C4-2B (cell line): ENCODE data around the gene SMOC2.
A peak's percentile ranks its signal among the peaks of the same experiment; 100 is the strongest.

Experiments
- H3K27ac ChIP-seq: fragments of 450-650 bp; 2 replicates; pipeline ENCODE4 v1.5.1; 2017
- ZFX ChIP-seq: fragments of 450-650 bp; IDR thresholded peaks from 2 replicates; pipeline ENCODE4 v1.6.1; 2017
- TF ChIP-seq, protein P1 (sequence below): fragments of 450-650 bp; conservative IDR thresholded peaks from 2 replicates; pipeline ENCODE4 v1.5.1; 2017; ENCODE audit warnings: mild to moderate bottlenecking

The SMOC2 gene, protein sequence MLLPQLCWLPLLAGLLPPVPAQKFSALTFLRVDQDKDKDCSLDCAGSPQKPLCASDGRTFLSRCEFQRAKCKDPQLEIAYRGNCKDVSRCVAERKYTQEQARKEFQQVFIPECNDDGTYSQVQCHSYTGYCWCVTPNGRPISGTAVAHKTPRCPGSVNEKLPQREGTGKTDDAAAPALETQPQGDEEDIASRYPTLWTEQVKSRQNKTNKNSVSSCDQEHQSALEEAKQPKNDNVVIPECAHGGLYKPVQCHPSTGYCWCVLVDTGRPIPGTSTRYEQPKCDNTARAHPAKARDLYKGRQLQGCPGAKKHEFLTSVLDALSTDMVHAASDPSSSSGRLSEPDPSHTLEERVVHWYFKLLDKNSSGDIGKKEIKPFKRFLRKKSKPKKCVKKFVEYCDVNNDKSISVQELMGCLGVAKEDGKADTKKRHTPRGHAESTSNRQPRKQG

DNA sequence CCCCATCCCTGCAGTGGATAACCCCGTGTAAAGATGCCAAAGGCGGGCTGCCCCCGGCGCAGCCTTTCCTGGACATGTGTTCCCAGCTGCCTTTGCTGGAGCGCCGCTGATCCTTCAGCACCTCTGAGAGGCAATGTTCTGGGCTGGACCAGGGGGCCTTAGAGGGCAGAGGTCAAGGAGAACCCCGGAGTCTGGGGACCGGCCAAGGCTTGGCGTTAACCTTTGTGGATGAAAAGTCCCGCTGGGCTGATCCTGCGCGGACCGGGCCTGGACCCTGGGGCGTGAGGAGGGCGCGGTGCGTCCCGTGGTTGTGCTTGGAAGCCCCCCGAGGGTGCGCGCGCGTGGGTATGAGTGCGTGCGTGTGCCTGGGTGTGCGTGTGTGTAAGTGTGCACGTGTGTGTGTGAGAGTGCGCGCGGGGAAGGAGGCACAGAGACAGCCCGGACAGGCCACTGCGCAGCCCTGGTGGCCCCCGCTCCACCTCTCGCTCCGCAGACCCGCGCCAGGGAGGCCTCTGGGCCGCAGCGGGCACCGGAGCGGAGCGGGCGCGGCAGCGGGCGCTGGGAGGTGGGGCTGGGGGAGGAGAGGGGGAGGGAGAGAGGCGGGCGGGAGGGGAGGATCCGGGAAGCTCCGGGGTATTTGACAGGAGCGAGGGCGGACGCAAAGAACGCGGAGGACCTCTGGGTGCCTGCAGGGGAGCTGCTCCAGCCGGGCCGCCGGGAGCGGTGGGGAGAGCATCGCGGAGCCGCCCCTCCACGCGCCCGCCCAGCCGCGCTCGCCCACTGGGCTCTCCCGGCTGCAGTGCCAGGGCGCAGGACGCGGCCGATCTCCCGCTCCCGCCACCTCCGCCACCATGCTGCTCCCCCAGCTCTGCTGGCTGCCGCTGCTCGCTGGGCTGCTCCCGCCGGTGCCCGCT, at the start of gene SMOC2:
Gene SMOC2, plus strand, starts transcription at position 665 of the 914 bp plus-strand sequence. Its CDS starts 187 bp downstream, at position 852.
- H3K27ac ChIP-seq = peak within 1 kb of the TSS; percentile 39
- TF ChIP-seq, protein P1, sequence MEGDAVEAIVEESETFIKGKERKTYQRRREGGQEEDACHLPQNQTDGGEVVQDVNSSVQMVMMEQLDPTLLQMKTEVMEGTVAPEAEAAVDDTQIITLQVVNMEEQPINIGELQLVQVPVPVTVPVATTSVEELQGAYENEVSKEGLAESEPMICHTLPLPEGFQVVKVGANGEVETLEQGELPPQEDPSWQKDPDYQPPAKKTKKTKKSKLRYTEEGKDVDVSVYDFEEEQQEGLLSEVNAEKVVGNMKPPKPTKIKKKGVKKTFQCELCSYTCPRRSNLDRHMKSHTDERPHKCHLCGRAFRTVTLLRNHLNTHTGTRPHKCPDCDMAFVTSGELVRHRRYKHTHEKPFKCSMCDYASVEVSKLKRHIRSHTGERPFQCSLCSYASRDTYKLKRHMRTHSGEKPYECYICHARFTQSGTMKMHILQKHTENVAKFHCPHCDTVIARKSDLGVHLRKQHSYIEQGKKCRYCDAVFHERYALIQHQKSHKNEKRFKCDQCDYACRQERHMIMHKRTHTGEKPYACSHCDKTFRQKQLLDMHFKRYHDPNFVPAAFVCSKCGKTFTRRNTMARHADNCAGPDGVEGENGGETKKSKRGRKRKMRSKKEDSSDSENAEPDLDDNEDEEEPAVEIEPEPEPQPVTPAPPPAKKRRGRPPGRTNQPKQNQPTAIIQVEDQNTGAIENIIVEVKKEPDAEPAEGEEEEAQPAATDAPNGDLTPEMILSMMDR = no peak

DNA sequence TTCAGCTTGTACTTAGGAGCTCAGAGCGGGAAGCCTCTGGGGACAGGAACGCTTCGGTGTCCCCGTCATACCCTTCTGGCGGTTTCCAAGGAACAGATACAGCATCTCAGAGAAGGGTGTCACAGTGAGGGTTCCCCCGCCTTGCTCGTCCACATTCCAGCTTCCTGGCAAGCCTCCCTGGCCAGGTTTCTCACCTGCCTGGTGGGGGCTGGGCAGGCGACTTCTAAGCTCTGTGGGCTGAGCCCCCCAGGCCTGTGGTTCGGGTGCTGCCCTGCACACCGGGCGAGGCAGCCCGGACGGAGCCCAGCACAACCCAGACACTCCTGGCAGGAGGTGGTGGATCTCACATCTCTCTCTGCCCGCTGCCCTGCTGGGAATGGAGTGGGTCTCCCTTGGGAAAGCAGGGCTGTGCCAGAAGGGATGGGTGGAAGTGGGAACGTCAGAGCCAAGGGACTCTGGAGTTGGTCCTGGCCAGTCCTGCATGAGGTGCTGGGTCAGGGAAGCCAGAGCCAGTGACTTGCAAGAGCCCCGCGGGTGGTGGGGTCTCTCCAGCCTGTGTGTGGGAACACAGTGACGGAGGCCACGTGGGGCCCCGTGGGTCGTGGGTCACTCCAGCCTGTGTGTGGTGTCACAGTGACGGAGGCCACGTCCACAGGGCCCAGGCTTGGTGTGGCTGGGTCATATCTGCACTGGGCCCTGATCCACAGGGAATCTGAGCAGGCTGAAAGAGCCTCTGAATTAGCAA, 47.7 kb upstream of the SMOC2 start:
- TF ChIP-seq ZFX = no peak
- TF ChIP-seq, protein P1 = no peak
- H3K27ac ChIP-seq = no peak overlapping the region

DNA sequence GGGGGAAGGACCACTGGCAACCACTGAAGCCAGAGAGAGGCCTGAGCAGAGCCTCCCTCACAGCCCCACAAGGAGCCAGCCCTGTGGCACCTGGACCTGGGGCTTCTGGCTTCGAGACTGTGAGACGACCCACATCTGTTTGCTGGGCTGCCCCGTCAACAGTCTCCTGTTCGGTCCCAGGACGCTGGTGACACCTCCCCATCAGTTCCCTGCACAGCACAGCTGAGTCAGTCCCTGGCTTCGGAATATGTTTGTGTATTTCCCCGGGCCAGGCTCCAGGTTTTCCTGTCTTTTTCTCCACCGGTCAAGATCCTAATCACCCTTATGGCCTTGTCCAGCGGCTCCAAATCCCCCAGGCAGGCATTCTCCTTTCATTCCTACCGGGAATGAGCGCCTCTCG, 46.4 kb upstream of the SMOC2 start:
- TF ChIP-seq ZFX = no peak
- TF ChIP-seq, protein P1 = no peak
- H3K27ac ChIP-seq = peak overlapping the region; percentile 2; the same call in 1 of the 2 replicates

DNA sequence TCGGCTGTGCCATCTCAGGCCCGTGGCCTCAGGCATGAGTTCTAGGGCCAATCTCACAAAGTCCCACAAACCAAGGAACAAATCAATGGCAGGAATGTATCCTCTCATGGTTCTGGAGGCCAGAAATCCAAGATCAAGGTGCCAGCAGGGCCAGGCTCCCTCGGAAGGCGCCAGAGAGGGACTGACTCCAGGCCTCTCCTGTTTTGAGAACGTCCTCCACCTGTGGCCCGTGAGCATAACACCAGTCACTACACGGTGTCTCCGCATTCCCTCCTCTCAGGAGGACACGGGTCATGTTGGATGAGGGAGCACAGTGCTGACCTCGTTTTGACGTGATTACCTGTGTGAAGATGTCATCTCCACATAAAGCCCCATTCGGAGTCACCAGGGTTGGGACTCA, 45.0 kb upstream of the SMOC2 start:
- H3K27ac ChIP-seq = no peak overlapping the region
- no peak for TF ChIP-seq ZFX
- TF ChIP-seq, protein P1 = no peak

DNA sequence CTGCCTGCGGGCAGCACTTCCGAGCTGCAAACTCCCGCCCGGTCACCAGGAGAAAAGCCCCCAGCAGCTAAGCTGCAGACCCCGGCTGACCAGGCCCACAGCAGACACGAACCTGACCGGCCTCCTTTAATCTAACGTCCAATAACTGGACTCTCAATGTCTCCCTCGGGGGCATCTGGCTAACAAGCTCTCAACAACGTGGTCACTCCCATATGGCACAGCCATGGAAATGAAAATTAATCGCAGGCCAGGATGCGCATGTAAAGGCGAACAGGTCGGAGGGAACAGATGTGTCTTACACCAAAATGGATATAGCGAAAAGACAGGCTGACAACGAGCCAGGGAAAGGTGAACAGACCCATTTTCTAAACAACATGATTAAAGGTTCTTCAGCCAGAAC, 44.4 kb upstream of the SMOC2 start:
- no peak for TF ChIP-seq ZFX
- TF ChIP-seq, protein P1 = no peak

DNA sequence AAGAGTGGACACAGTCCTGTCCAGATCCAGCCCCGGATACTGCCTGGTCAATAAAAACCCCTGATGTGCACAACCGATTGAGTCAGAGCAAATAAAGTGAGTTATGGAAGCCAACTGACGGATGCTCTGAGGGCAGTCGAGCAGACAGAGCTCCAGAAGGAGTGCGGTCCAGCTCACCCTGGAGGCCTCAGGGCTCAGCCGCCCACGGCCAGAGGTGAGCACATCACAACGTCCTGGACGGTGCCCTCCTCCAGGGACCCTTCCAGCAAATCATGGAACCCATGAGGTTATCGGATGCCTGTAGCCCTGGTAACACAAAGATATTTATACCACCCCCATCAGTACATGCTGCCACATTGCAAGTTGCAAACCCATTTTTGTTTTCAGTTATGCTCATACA, 44.0 kb upstream of the SMOC2 start:
- H3K27ac ChIP-seq = no peak overlapping the region
- no peak for TF ChIP-seq ZFX
- TF ChIP-seq, protein P1 = no peak

More for the DNA sequence above, 44.4 kb upstream of the SMOC2 start:
- no peak overlapping the region for H3K27ac ChIP-seq
